ENCODE measurements around the gene PTPRC.

Gene PTPRC

DNA sequence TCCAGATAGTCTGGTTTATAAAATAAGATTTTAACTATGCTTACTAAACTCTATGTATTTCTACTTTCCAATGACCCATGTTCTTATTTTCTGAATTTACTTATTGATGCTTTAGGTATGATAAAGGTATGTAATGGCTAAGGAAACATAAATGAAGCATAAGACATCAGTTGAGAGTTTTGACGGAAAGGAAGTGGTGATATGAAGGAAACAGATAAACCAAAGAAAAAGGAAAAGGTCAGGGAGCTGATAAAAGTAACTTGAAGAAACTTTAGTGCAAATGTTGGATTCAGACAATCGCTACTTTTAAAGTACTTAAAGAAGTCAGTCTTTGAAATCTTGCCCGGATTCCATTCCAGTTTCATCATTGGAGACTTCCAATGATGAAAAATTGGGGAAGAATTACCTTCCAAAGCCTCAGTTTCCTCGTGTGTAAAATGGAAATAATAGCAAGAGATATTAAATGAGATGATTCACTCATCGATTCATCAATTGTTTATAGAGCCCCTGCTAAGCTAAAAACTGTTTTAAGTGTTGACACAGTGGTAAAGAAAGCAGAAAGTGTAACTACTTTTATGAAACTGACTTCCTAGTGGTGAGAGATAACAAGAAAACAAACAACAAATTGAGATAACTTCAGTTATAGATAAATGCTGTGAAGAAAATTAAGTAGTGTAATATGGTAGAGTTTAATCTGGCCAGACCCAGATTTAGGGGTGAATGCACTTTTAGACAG lies 10.6 kb downstream of the PTPRC start:
- no peak for DNase-seq (ENCODE audit: low spot score)

GRCh38 chr1:198649968-198650338 lies 11.1 kb downstream of the PTPRC start:
- DNase-seq (ENCODE audit: low spot score) = no peak

DNA sequence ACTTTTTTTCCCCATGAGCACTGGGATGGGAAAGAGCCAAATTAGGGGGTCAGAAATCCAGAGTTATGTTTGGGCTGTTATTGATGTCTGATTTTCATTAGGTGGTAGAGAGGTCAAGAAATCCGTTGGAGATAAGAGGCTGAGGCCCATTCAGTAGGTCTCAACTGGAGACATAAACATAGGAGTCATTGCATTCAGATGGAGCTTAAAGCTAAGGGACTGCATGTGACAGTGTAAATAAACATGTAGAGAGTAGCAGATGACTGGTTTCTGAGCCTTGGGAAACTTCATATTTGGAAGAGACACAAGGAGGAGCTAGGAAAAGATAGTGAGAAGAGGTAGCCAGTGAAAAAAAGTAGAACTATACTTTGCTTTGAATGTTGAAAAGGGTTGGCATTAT lies 11.7 kb downstream of the PTPRC start:
- DNase-seq (ENCODE audit: low spot score) = no peak

GRCh38 chr1:198651650-198652400 lies 13.0 kb downstream of the PTPRC start:
- no peak for DNase-seq (ENCODE audit: low spot score)

GRCh38 chr1:198653808-198654413 lies 15.1 kb downstream of the PTPRC start:
- DNase-seq (ENCODE audit: low spot score) = no peak

DNA sequence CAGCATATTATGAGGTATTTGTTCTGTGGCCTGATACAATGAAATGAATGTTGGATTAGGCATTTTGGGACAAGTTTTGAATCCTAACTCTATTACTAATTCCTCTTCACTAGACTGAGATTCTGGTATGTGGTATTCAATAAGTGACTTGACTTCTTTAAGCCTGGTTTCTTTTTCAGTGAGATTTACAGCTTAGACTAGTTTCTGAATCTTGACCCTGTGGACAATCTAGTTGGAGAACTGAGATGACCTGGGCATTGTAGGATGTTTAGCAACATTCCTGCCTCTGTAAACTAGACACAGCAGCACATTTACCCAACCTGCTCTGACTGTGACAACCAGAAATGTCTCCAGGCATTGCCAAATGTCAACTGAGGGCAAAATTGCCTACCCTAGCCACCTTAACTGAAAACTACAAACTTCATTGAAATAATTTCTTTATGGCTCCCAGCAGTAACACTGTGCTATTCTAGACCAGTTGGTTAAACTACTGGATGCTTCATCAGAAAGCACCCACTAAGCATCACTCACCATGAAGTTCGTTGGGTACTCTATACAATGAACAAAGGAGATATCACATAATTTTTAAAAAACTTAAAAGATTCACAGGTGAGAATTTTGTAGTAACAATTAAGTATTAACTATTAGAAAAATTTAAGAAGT lies 16.8 kb downstream of the PTPRC start:
- DNase-seq (ENCODE audit: low spot score) = no peak

- DNase-seq (ENCODE audit: low spot score) = no peak
Observed at GRCh38 chr1:198656500-198656932, 17.7 kb downstream of the PTPRC start.

DNA sequence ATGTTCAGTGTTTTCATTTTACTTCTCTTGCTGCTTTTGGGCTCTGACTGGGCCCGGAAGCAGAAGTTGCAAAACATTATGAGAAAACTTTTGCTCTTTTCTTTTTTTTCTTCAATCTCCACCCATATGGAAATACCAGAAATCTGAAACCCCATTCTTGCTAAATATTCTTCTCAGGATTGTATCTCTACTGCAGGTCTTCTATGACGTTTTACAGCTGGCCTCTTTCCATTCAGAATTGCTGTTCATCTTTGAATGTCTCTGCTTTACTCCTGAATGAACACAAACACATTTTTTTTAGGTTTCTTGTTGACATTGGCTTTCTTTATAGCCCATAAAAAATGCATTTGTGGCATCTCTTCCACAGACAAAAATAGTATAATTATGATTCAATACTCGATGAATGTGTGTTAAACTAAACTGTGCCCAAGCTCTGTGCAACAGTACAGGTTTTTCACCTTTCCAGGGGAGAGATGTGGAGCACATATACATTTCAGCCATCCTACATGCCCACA lies 18.8 kb downstream of the PTPRC start:
- peak; percentile 43 for DNase-seq (ENCODE audit: low spot score)

DNA sequence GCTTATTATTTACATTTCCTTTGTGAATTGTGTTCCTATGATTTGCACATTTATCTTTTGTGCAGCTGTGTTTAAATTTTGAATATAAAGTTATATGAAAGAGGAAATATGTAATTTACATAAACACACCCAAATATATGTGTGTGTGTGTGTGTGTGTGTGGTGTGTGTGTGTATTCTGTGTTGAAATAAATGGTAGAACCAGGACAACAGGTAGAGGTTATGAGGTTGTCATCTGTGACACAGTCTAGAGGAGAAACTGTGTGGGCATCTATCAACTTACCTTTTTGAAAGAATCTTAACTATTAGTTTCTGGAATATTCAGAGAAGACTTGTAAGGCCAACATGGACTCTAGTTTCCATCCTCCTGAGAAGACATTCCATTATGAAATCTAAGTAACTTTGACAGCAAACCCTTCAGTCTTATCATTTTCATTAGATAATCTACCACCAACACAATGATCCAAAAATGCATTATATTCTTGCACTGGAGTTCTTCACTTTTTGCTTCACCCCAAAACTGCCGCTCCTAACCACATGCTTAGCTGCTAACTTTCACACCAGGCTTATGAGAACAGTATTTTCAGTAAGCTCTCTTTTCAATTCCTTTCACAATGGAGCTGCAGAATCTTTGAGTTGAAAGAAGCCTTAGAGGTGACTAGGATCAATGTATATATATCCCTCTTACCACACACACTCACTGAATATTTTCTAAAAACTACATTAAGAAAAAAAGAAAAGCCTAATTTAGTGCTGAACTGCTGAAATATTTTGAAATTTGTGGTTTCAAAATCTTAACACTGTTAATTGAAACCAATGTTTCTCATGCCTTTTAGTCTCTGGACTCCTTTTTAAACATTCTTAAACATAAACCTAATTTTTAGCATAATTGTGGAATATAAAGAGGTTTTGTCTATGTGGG lies 21.8 kb downstream of the PTPRC start:
- DNase-seq (ENCODE audit: low spot score) = no peak

DNA sequence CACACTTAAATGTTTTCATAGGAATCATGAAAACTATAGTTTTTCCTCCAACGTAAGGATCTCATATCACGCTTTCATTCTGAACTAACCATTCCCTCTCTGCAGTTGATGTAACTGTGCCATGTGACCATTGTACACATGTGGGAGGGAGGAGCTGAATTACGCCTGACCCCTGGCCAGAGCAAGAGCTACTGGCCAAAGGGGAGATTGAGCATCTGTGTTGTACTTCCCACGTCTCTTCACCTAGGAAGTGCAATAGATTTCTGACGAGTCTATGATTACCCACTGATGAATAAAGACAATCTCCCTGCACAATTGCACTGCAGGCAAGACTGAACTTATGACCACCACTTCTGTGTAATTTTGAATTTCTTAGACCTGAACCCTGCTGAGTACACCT lies 24.0 kb downstream of the PTPRC start:
- DNase-seq (ENCODE audit: low spot score) = no peak

DNA sequence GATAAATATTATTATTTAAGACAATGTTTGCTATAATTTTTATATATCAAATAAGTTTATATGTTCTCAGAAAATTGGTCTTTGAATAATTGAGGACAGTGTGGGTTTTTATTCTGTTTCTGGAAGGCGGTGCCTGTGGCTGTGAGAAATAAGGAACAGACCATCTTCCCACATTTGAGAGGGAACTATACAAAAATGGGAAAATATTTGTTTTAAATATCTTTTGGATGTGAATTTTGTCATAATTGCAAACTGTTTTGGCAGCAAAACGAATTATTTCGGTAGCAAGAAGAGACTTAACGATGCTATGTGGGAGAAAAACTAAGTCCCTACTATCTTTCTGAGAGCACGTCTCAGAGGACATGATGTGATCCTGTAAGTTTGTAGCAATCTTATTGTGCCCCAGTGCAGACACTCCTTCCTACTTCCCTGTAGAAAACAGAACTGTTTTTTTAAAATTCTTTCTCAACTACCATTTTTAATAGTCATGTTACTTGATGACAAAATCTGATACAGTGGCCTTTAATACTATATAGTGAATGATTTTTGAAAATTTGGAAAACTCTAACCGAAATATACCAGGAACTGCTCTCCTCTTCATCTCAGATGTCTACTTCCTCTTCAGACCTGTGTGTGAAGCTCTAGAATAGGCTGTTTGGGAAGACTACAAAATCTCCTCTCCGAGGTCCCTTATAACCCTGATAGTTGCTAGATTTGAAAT lies 25.4 kb downstream of the PTPRC start:
- no peak for DNase-seq (ENCODE audit: low spot score)

DNA sequence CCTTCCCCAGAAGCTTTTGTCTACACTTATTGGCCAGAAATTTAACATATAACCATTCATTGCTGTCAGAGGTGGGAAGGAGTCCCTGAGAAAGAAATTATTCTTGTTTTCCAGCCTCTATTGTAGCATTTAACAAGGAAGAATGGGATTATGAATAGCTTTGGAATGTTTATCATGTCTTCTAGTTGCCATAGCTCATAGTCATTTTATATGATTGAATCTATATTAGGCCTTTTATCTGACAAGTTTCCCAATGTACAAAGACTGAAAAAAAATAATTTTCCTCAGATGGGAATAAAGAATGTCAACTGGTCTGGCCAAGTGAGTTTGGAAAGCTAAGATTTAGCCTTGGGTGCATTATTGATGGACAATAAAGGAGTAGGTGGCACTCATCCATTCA lies 28.3 kb downstream of the PTPRC start:
- DNase-seq (ENCODE audit: low spot score) = no peak

- DNase-seq (ENCODE audit: low spot score) = no peak
Observed at GRCh38 chr1:198667807-198668206, 29.0 kb downstream of the PTPRC start.

- peak; percentile 76 for DNase-seq (ENCODE audit: low spot score)
Observed at GRCh38 chr1:198669023-198669698, 30.3 kb downstream of the PTPRC start.

DNA sequence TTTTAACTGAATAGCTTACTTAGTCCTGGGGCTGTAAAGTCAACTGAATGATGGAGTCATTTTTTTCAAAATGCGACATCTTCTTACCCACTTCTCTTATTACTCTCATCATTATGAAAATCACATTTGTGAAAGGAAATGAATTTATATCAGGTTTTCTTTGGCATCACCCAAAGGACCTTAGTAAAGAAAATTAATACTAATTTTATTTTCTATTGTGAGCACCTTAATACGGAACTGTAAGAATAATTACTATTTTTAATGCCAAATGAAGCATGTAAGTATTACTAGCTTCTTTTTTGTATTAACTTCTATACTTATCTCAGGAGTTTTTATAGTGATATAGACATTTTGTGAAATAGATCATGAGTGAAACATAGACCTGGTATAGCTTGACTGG lies 30.9 kb downstream of the PTPRC start:
- no peak for DNase-seq (ENCODE audit: low spot score)

DNA sequence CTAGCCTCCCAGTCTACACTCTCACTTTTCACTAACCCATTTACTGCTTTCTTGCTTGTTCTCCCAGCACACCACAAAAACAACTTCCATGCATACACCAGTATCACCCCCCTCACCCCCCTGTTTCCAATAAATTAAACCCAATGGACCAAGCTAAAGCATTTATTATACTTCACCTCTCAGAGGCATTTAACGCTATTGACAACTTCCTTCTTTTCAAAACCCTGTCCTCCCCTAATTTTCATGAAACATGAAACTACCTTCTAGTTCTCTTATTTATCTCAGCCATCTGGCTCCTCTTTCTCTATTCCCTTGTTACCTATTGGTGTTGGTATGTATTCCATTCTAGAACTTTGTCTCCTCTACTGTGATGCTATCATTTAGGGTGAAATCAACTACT lies 32.3 kb downstream of the PTPRC start:
- no peak for DNase-seq (ENCODE audit: low spot score)

DNA sequence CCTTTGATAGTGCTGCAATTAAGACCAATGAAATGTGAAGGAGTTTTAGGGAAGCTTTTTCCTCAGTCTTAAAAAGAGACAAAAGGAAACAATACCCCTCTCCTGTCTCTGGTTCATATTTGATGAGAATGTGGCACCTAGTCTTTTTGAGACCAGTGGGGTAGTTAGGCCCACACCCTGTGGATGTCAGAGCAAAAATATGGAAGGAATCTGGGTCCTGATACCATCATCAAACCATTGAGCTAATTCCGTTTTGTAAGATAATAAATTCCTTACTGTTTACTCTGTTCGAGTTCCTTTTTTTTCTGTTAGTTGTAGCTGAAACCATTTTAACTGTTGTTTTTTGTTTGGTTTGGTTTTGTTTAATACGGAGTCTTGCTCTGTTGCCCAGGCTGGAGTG lies 33.3 kb downstream of the PTPRC start:
- DNase-seq (ENCODE audit: low spot score) = peak; percentile 45

DNA sequence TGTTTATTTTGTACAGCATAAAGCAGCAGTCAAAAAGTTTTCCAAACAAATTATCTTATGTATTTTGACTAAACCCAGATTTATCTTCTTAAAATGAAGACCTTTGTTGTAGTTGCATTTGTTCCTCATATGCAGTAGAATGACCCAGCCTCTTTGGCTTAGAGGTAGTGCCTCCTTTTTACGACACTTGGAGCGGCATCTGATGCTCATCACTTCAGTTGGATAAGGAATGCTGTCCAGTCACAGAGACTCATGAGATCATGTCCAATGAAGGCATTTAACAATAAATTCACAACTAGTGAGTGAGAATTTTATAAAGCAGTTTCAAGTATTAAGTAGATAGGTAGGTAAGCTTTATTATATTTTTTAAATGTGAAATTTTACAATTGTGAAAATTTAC lies 35.2 kb downstream of the PTPRC start:
- DNase-seq (ENCODE audit: low spot score) = no peak

DNA sequence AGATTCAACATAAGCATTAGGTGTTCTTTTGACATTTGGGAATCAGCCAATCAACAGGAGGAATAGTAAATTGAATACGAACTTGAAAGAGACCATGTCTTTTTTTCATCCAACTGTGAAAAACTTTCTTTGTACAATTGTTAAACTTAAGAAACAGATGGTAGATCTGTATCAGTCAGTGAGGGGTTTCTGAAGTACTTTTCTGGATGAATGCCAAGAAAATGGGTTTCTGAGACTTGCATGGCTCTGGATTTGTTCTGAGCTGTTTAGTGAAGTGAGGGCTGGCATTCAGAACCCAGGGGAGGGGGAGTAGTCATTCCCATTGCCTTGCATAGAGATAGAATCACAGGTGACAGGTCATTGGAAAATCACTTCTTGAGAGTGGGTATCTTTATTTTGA lies 37.4 kb downstream of the PTPRC start:
- DNase-seq (ENCODE audit: low spot score) = no peak

GRCh38 chr1:198677027-198677426 lies 38.2 kb downstream of the PTPRC start:
- DNase-seq (ENCODE audit: low spot score) = no peak
